Neutrophil (primary cell): ENCODE results near the gene KCNK3.
"Not testable (repeated sequence)": the region's sequence is repeated elsewhere in the genome, so short reads cannot be mapped to it uniquely, and the experiment has no call there.

Experiments
- H3K27ac ChIP-seq: fragments of 200-600 bp; sonication (generic); 2 replicates; pipeline ENCODE4 v1.5.1; 2016; ENCODE audit warnings: mild to moderate bottlenecking, moderate library complexity
- H3K27me3 ChIP-seq: fragments of 200-600 bp; sonication (generic); 2 replicates; pipeline ENCODE4 v1.6.0; 2016; ENCODE audit warnings: mild to moderate bottlenecking
- H3K36me3 ChIP-seq: fragments of 200-600 bp; sonication (generic); 2 replicates; pipeline ENCODE4 v1.5.1; 2017
- H3K4me1 ChIP-seq, 2 experiments: fragments of 200-600 bp in 1 of 2; sonication (generic) in 1 of 2; 1 replicate in 1 of 2; 2 replicates in 1 of 2; pipeline versions ENCODE4 v1.5.1 to v1.6.1; 2013 to 2016; ENCODE audit warnings: low read depth in 1 of 2, low read length in 1 of 2, mild to moderate bottlenecking in 1 of 2, moderate library complexity in 1 of 2; ENCODE audit not compliant: control insufficient read depth in 1 of 2, insufficient read depth in 1 of 2
- H3K4me3 ChIP-seq, 2 experiments: fragments of 200-600 bp in 1 of 2; sonication (generic) in 1 of 2; 1 replicate in 1 of 2; 2 replicates in 1 of 2; pipeline ENCODE4 v1.5.1; 2013 to 2016; ENCODE audit warnings: low read depth in 1 of 2, low read length in 1 of 2, mild to moderate bottlenecking in 1 of 2, moderate library complexity in 1 of 2
- H3K9me3 ChIP-seq: fragments of 200-600 bp; sonication (generic); 2 replicates; pipeline ENCODE4 v1.5.1; 2016
- TF ChIP-seq, protein P1 (sequence below): fragments of 200-600 bp; sonication (generic); IDR thresholded peaks from 2 replicates; pipeline ENCODE4 v1.5.1; 2016; ENCODE audit warnings: antibody characterized with exemption

KCNK3 gene

DNA sequence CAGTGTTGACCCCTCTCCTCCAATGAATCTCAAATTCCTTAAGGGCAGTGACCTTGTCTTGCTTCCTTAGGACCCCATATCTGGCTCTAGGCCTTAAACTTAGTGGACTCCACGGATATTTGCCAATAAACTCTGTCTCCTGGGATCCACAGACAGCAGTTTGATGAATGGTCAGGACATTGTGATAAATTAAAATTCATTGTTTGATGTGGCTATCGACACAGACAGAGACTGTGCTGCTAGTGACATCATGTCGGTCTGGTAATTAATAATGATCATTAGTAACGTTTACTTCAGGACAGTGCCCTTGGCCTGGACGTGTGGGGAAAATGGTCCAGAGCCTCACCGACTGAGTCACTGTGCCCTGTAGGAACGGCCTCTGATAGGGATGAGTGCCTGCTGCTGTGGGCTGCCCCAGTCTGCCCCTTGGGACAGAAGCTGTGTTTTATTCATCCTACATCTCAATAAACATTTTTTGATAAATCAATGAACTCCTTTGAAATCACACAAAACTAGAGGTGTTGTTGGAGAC lies 66.3 kb downstream of the KCNK3 start:
- H3K27me3 ChIP-seq, result peaks cover 29% of the 10 kb centered on the region
- no peak overlapping the region for H3K4me3 ChIP-seq
- no peaks in the 10 kb centered on the region for H3K9me3 ChIP-seq
- no peaks in the 10 kb centered on the region for H3K36me3 ChIP-seq
- peaks cover 5% of the 10 kb centered on the region in 2 experiments for H3K4me1 ChIP-seq
- TF ChIP-seq, protein P1, sequence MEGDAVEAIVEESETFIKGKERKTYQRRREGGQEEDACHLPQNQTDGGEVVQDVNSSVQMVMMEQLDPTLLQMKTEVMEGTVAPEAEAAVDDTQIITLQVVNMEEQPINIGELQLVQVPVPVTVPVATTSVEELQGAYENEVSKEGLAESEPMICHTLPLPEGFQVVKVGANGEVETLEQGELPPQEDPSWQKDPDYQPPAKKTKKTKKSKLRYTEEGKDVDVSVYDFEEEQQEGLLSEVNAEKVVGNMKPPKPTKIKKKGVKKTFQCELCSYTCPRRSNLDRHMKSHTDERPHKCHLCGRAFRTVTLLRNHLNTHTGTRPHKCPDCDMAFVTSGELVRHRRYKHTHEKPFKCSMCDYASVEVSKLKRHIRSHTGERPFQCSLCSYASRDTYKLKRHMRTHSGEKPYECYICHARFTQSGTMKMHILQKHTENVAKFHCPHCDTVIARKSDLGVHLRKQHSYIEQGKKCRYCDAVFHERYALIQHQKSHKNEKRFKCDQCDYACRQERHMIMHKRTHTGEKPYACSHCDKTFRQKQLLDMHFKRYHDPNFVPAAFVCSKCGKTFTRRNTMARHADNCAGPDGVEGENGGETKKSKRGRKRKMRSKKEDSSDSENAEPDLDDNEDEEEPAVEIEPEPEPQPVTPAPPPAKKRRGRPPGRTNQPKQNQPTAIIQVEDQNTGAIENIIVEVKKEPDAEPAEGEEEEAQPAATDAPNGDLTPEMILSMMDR, result no peak
- H3K27ac ChIP-seq, result no peak overlapping the region

DNA sequence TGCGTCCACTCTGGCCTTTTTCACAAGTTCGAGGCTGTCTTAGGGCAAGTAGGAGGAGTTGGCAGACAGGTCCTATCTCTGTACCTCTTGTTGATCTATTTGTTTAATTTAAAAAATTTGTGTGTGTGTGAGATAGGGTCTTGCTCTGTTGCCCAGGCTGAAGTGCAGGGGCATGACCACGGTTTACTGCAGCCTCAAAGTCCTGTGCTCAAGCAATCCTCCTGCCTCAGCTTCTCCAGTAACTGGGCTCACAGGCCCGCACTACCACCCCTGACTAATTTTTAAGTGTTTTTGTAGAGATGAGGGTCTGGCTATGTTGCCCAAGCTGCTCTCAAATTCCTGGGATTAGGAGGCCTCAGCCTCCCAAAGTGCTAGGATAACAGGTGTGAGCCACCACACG lies 67.3 kb downstream of the KCNK3 start:
- Histone ChIP-seq H3K4me3 (no peak overlapping the region), H3K27ac (no peak overlapping the region), H3K9me3 (no peaks in the 10 kb centered on the region), H3K36me3 (no peaks in the 10 kb centered on the region), H3K4me1 (peaks cover 9 to 11% of the 10 kb centered on the region in 2 experiments), H3K27me3 (peaks cover 29% of the 10 kb centered on the region)
- TF ChIP-seq, protein P1, result no peak

DNA sequence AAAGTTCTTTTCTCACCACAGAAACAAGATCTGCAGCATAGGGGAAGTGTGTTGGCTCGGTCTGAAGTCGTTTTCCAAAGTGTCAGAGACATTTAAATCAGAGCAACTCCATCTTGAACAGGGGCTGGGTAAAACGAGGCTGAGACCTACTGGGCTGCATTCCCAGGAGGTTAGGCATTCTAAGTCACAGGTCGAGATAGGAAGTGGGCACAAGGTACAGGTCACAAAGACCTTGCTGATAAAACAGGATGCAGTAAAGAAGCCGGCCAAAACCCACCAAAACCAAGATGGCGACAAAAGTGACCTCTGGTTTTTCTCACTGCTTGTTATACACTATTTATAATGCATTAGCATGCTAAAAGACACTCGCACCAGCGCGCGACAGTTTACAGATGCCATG lies 68.5 kb downstream of the KCNK3 start:
- Histone ChIP-seq H3K27me3 (peaks cover 29% of the 10 kb centered on the region), H3K4me1 (peaks cover 19 to 22% of the 10 kb centered on the region in 2 experiments)

DNA sequence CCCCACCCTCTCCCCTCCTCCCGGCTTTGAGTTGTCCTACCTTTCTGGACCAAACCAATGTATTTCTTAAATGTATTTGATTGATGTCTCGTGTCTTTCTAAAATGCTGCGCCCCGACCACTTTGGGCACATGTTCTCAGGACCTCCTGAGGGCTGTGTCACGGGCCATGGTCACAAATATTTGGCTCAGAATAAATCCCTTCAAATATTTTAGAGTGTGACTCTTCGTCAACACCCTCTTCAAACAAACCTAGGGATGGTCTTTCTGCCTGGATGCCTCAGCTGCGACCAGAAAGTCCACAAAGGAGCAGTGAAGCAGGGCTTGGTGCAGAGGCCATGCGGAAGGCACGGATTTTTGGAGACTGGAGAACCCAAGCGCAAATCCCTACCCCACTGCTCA lies 70.5 kb downstream of the KCNK3 start:
- H3K27ac ChIP-seq, result no peak overlapping the region
- TF ChIP-seq, protein P1, result no peak
- H3K36me3 ChIP-seq, result no peaks in the 10 kb centered on the region
- peaks cover 29% of the 10 kb centered on the region for H3K27me3 ChIP-seq
- H3K4me1 ChIP-seq, result peaks cover 19 to 22% of the 10 kb centered on the region in 2 experiments
- no peak overlapping the region for H3K4me3 ChIP-seq
- H3K9me3 ChIP-seq, result no peaks in the 10 kb centered on the region

More for the DNA sequence above, 68.5 kb downstream of the KCNK3 start:
- H3K27ac ChIP-seq, H3K36me3 ChIP-seq, H3K9me3 ChIP-seq, H3K4me3 ChIP-seq: not testable (repeated sequence)

DNA sequence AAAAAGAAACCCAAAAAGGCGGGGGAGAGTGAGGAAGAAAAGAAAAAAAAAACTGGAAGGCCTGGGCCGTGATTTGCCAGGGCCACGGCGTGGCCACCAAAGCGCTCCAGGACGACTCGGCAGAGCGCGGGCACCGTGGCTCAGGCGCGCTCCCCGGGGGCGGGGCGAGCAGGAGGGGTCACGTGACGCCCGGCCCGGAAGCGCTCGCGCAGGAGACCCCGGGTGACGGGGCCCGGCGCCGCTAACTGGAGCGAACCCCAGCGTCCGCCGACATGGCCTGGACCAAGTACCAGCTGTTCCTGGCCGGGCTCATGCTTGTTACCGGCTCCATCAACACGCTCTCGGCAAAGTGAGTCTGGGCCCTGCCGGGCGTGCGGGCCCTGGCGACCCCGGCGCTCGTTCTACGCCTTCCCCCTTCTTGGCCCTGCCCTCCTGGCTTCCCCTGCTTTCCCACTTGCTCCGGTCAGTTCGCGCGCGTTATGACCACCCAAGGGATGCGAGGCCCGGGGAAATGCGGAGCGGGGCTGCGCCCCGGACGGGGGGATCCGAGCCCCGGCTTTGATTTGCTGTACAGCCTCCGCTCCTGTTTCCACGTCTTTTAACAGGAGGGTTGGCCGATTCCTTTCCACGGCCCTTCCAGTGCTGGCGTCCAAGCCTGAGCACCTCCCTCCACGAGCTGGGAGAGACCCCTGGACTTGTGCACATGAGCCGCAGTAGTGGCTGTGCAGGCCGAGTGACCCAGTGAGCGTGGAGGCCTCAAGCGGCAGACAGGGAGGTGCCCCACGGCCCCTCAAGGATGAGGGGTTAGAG lies 71.8 kb downstream of the KCNK3 start, which contains the start of gene SLC35F6:
Gene SLC35F6 (plus strand): TSS at position 207 of the 810 bp plus-strand sequence. CDS start 66 bp downstream, at position 273.
- H3K4me1 ChIP-seq, result peaks cover 26 to 31% of the 10 kb centered on the region in 2 experiments
- no peaks in the 10 kb centered on the region for H3K36me3 ChIP-seq
- H3K4me3 ChIP-seq, result peak within 1 kb of the TSS; percentile 93 to 96
- TF ChIP-seq, protein P1, result no peak
- no peaks in the 10 kb centered on the region for H3K9me3 ChIP-seq
- H3K27me3 ChIP-seq, result peaks cover 29% of the 10 kb centered on the region
- peak within 1 kb of the TSS; percentile 77 for H3K27ac ChIP-seq

DNA sequence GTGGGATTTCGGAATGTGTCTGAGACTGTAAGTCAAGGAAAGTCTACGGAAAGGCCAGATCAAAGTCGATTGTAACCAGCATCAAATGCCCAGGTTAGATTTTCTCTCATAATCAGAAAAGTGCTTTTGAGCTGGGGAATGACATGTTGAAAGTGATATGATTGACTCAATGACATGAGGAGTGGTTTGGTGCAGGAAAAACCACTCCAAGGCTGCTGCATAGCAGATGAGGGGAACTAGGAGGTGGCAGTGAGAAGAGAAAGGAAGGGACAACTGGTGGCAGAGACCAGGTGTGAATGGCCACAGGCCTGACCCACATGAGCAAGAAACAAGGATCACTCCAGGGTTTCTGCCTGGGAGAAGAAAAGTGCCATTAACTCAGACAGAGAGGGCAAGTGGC lies 72.4 kb downstream of the KCNK3 start:
- H3K4me3 ChIP-seq, result peak overlapping the region; percentile 93 to 96
- TF ChIP-seq, protein P1, result no peak
- H3K9me3 ChIP-seq, result no peaks in the 10 kb centered on the region
- H3K27me3 ChIP-seq, result peaks cover 29% of the 10 kb centered on the region
- no peaks in the 10 kb centered on the region for H3K36me3 ChIP-seq
- peaks cover 32 to 37% of the 10 kb centered on the region in 2 experiments for H3K4me1 ChIP-seq
- peak overlapping the region; percentile 77 for H3K27ac ChIP-seq
